Endodermal cell (in vitro differentiated cells): ENCODE measurements around the gene HOXD9. TPM values are rescaled to one million over a fixed set of nuclear protein-coding genes. Genes with fewer than 3 reads are reported as not detected.

ENCODE experiments used
- DNase-seq: peaks from one replicate; pipeline ENCODE4 v3.0.0-alpha.2; 2017
- H3K27ac ChIP-seq: 2 replicates; pipeline ENCODE4 v1.5.1; 2013; ENCODE audit warnings: mild to moderate bottlenecking, low read depth, low read length, moderate library complexity
- H3K27me3 ChIP-seq: 2 replicates; pipeline ENCODE4 v1.6.1; 2013; ENCODE audit warnings: mild to moderate bottlenecking, low read length, moderate library complexity; ENCODE audit not compliant: insufficient read depth, control insufficient read depth, poor library complexity, severe bottlenecking
- H3K36me3 ChIP-seq: 2 replicates; pipeline ENCODE4 v1.7.0; 2013; ENCODE audit warnings: mild to moderate bottlenecking, low read length, moderate library complexity; ENCODE audit not compliant: control insufficient read depth, insufficient read depth
- H3K4me1 ChIP-seq: one replicate; pipeline ENCODE4 v1.7.0; 2013; ENCODE audit warnings: low read length; ENCODE audit not compliant: control insufficient read depth, insufficient read depth
- H3K4me3 ChIP-seq: 2 replicates; pipeline ENCODE4 v1.5.1; 2013; ENCODE audit warnings: mild to moderate bottlenecking, low read length, moderate library complexity
- H3K9ac ChIP-seq: 2 replicates; pipeline ENCODE4 v1.6.1; 2013; ENCODE audit warnings: mild to moderate bottlenecking, low read length, moderate library complexity; ENCODE audit not compliant: poor library complexity, severe bottlenecking; ENCODE audit errors: extremely low read depth
- H3K9me3 ChIP-seq: 2 replicates; pipeline ENCODE4 v1.6.1; 2013; ENCODE audit warnings: mild to moderate bottlenecking, low read length, moderate library complexity; ENCODE audit not compliant: control insufficient read depth
- H3K27ac Mint-ChIP-seq: 2 replicates; pipeline ENCODE4 v1.8.0; 2020; ENCODE audit warnings: mixed read lengths
- H3K27me3 Mint-ChIP-seq: 2 replicates; pipeline ENCODE4 v1.8.0; 2021; ENCODE audit warnings: mild to moderate bottlenecking, mixed read lengths; ENCODE audit not compliant: insufficient read depth
- H3K36me3 Mint-ChIP-seq: 2 replicates; pipeline ENCODE4 v1.8.0; 2020; ENCODE audit warnings: low read depth, mixed read lengths
- H3K4me1 Mint-ChIP-seq: 2 replicates; pipeline ENCODE4 v1.8.0; 2020; ENCODE audit warnings: mixed read lengths
- H3K4me3 Mint-ChIP-seq: 2 replicates; pipeline ENCODE4 v1.8.0; 2020; ENCODE audit warnings: mild to moderate bottlenecking, moderate library complexity, mixed read lengths
- H3K9me3 Mint-ChIP-seq: 2 replicates; pipeline ENCODE4 v1.8.0; 2020; ENCODE audit warnings: mild to moderate bottlenecking, mixed read lengths
- WGBS, 2 experiments: methylation state at CpG; one replicate each; pipeline versions ENCODE4 v1.1.5 to v1.1.7; 2013; ENCODE audit warnings: missing lambda C conversion rate in 2 of 2, mixed read lengths in 1 of 2; ENCODE audit not compliant: insufficient coverage in 1 of 2, insufficient read length in 1 of 2; 5-methylcytosine and 5-hydroxymethylcytosine counted together
- total RNA-seq, 2 donors: library from RNA; stranded (reverse); fragmentation: NEBNext Ultra II Directional in 1 of 2; extraction: Animal tissue kit (Norgen Biotek cat#: 25700) in 1 of 2; gene quantifications; 2 replicates in 1 of 2; 3 replicates in 1 of 2; pipeline ENCODE4 v1.2.1, GENCODE V29; 2021
- TF ChIP-seq, protein P1 (sequence below): fragments of 200-600 bp; sonication (generic); conservative IDR thresholded peaks from 2 replicates; pipeline ENCODE4 v1.5.0; 2021; ENCODE audit warnings: antibody characterized with exemption, mild to moderate bottlenecking

HOXD9 gene
- total RNA-seq, 2 donors from 2014 or later = not detected

DNA sequence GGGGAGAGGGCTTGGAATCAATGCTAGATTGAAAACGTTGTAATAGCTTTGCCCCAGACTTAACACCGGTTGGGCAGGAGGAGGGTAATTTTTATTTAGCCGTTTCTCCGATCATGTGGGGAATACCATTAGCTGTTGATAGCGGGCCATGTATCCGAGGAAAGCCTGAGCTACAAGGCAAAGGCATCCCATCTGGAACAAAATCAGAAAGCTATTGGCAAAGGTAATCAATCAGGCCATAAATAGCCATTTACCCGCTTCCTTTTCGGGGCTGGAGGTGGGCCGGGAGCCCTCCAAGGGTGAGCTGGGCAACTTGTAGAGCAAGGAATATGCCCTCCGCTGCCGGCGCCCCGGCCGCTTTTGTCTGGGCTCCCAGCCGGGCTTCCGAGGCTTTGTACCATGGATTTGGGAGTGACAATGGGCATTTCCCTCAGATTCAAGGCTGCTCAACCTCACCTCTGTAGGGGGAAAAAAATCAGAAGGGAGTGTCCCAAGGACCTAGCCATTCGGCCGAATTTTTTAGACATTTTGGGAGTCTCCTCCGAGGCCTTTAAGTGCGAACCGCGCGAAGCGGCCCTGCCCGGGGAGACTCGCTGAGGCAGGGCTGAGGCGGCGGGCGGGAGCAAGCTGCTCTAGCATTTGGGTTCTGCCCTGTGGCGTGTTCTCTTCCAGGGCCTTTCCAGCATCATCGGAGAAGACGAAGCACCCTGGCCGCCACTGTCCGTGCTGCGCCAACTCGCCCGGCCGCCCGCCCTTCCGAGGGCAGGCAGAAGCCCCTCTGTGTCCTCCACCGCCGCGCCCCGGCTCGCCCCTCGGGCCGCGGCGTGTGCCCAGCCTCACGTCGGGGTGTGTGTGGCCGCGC lies 1.1 kb upstream of the HOXD9 start:
- Mint-ChIP-seq H3K4me1 (no peaks in the 10 kb centered on the region), H3K36me3 (no peaks in the 10 kb centered on the region), H3K4me3 (no peak overlapping the region), H3K9me3 (peaks cover 9% of the 10 kb centered on the region), H3K27me3 (peaks cover 99% of the 10 kb centered on the region), H3K27ac (no peak overlapping the region)
- TF ChIP-seq, protein P1, sequence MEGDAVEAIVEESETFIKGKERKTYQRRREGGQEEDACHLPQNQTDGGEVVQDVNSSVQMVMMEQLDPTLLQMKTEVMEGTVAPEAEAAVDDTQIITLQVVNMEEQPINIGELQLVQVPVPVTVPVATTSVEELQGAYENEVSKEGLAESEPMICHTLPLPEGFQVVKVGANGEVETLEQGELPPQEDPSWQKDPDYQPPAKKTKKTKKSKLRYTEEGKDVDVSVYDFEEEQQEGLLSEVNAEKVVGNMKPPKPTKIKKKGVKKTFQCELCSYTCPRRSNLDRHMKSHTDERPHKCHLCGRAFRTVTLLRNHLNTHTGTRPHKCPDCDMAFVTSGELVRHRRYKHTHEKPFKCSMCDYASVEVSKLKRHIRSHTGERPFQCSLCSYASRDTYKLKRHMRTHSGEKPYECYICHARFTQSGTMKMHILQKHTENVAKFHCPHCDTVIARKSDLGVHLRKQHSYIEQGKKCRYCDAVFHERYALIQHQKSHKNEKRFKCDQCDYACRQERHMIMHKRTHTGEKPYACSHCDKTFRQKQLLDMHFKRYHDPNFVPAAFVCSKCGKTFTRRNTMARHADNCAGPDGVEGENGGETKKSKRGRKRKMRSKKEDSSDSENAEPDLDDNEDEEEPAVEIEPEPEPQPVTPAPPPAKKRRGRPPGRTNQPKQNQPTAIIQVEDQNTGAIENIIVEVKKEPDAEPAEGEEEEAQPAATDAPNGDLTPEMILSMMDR = no peak
- Histone ChIP-seq H3K27ac (no peak overlapping the region), H3K36me3 (no peaks in the 10 kb centered on the region), H3K4me3 (no peak overlapping the region), H3K27me3 (peaks cover 100% of the 10 kb centered on the region), H3K4me1 (no peaks in the 10 kb centered on the region), H3K9ac (no peak overlapping the region), H3K9me3 (peaks cover 10% of the 10 kb centered on the region)
- WGBS, 2 experiments = 4 to 7% methylated on average over 16 to 53 of the region's 53 CpGs
- DNase-seq = peak; percentile 75

DNA sequence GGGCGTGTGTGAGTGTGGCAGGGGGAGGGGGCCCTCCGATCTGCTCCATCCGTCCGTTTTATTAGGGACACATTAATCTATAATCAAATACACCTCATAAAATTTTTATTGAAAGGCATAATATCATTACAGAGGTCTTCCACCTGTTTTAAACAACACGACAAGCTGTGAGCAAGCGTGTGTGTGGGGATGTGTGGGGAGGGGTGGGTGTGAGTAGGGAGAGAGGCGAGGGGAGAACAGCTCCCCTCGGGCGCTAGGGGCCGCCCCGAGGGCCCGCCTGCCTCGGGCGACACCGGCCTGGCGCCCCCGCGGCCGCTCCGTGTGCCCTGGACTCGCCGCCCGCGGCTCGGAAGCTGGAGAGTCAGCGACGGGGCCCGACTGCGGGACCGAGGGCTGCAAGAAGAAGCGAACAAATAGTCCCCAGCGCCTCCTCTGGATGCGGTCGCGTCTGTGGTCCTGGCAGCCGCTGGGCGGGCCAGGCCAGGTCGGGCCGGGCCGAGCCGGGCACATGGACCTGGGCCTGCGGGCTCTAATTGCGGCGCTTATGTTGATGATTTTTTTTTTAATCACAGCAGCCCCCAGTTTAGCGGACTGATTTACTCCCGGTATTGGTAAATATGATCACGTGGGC lies 352 bp upstream of the HOXD9 start:
- peaks cover 2% of the 10 kb centered on the region for H3K9me3 Mint-ChIP-seq
- Histone ChIP-seq H3K27ac (no peak overlapping the region), H3K4me1 (no peaks in the 10 kb centered on the region), H3K4me3 (peak overlapping the region; percentile 69), H3K36me3 (no peaks in the 10 kb centered on the region), H3K9ac (no peak overlapping the region), H3K27me3 (peaks cover 100% of the 10 kb centered on the region), H3K9me3 (peaks cover 2% of the 10 kb centered on the region)
- DNase-seq = no peak
- no peak overlapping the region for H3K27ac Mint-ChIP-seq
- H3K36me3 Mint-ChIP-seq = no peaks in the 10 kb centered on the region
- no peaks in the 10 kb centered on the region for H3K4me1 Mint-ChIP-seq
- 1% methylated on average over 44 of the region's 47 CpGs; no CpG with 5 or more reads in 1 of the 2 experiments for WGBS, 2 experiments
- H3K4me3 Mint-ChIP-seq = peak overlapping the region; percentile 43
- peaks cover 99% of the 10 kb centered on the region for H3K27me3 Mint-ChIP-seq
- TF ChIP-seq, protein P1 = no peak

DNA sequence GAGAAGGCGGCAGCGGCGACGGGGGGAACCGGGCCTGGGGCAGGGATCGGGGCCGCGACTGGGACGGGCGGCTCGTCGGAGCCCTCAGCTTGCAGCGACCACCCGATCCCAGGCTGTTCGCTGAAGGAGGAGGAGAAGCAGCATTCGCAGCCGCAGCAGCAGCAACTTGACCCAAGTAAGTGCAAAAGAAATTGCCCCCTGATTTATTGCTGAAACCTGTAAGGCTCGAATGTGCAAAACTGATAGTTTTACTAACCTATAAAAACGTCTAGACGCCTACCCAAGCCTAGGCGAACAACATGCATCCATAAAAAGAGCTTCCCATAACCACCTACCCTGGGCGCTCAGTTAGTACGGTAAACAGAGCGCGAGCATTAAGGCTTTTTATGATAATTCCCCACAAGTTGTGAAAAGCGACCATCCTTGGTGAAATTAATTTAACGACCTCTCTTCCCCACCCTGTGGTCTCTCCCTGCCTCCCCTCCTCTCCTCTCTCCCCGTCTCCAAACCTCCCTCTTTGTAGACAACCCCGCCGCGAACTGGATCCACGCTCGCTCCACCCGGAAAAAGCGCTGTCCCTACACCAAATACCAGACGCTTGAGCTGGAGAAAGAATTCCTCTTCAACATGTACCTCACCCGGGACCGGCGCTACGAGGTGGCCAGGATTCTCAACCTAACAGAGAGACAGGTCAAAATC lies 1.0 kb downstream of the HOXD9 start:
- Mint-ChIP-seq H3K27me3 (peaks cover 99% of the 10 kb centered on the region), H3K9me3 (no peaks in the 10 kb centered on the region), H3K4me1 (peaks cover 5% of the 10 kb centered on the region), H3K4me3 (peak overlapping the region; percentile 43), H3K36me3 (no peaks in the 10 kb centered on the region), H3K27ac (no peak overlapping the region)
- no peak overlapping the region for H3K9ac ChIP-seq
- TF ChIP-seq, protein P1 = no peak
- peak overlapping the region; percentile 69 for H3K4me3 ChIP-seq
- peak; percentile 72 for DNase-seq
- H3K27ac ChIP-seq = no peak overlapping the region
- WGBS, 2 experiments = 4 to 5% methylated on average over 31 to 40 of the region's 40 CpGs
- H3K36me3 ChIP-seq = no peaks in the 10 kb centered on the region
- H3K9me3 ChIP-seq = no peaks in the 10 kb centered on the region
- peaks cover 100% of the 10 kb centered on the region for H3K27me3 ChIP-seq
- H3K4me1 ChIP-seq = no peaks in the 10 kb centered on the region
